GM18519 (cell line): ENCODE results near the gene DHPS.
"Not testable (repeated sequence)": the region's sequence is repeated elsewhere in the genome, so short reads cannot be mapped to it uniquely, and the experiment has no call there.

Experiments
- ATAC-seq: cut with Tn5 transposase; IDR thresholded peaks from one replicate; pipeline ENCODE4 v1.9.1; 2021; ENCODE audit warnings: mild to moderate bottlenecking, moderate library complexity; ENCODE audit not compliant: unreplicated experiment, low FRiP score

The DHPS gene

DNA sequence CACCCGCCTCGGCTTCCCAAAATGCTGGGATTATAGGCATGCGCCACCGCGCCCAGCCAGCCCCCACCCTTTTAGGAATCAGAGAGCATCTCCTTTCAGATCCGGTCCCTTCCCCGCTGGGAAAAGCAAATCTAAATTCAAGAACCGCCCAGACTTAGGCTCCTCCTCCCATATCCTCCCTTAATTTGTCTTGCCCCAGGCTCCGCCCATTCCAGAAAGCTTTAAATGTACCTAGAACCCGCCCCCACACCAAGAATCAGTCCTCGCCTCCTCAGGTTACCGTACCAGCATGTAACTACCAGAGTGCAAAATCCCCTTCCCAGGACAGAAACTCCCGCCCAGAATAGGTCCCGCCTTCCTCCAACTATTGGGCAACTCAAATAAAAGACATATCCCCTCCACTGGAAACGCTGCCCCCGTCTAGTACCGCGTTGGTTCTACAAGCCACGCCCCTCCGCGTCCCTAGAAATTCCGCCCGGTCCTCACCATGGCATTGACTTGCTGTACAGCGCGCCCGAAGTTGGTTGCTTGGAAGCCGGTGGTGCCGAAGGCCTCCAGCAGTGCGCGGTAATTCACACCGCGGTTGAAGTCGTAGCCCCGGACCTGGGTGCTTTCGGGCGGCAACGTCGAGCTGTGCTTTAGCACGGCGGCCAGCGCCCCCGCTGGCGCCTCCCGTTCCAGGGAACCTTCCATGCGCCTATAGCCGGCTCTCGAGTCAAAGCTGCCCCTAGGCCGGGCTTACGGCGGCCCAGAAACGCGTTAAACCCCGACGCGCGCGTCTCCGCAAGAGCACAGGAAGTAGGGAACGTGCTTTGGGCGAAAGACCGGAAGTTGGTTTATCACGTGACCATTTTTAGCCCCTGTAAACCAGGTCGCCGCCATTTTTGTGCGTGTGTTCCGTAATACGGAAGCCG lies at the start of gene DHPS:
TSS of gene DHPS (minus strand) at position 807 of the 914 bp plus-strand sequence. CDS start at position 693, 114 bp downstream.
- peak; percentile 40 for ATAC-seq

DNA sequence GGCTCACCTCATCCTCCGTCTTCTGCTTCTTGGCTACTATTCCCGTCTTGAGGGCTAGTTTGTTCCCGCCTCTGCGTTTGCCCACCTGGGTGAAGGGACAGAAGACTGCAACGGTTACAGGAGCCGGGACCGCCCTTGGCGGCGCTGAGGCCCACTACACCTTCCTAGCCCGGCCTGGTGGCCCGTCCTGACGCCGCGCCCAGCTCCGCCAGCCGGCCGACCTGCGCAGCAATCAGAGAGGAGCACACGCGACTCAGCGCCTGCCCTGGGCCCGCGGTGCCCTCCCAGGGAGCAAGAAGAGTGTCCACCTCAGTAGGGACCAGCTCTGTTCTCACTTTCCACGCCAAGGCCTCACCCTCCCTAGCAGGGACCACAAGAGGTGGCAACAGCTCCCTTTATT lies 49.7 kb upstream of the DHPS start:
- ATAC-seq: no peak

DNA sequence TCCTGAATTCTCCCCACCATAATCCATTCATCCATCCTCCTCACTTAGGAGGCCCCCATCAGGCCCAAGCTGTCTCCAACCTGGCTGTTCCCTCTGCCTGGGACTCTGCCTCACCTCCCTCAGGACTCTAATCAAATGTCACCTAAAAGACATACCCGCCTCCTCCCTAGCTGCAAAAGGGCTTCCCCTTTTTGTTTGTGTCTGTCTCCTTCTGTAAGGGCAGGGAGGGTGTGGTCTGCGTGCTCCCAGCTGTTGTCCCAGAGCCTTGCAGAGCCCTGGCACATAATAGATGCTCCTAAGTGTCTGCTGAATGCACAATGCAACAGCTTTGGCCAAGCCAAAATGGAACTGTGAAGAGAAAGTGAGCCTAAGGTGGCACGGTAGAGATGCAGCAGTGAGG lies 48.4 kb upstream of the DHPS start:
- no peak for ATAC-seq

DNA sequence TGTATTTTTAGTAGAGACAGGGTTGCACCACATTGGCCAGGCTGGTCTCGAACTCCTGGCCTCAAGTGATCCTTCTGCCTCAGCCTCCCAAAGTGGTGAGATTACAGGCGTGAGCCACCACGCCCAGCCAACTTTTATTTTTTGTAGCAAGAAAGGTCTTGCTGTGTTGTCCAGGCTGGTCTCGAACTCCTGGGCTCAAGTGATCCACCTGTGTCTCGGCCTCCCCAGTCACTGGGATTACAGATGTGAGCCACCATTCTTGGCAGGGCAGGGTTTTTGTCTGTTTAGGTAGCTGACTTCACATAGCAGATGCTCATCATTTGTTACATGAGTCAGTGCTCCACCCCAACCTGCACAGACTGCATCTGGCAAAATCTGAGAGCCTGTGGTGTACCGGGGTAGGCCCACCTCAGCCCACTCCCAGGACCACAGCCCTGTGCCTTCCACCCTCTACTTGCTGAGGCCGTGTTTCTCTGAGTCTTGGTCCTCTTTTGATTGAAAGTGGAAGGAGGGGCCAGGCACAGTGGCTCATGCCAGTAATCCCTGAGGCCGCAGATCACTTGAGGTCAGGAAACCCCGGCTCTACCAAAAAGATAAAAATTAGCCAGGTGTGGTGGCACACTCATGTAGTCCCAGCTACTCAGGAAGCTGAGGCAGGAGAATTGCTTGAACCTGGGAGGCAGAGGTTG lies 46.2 kb upstream of the DHPS start:
- no peak for ATAC-seq

DNA sequence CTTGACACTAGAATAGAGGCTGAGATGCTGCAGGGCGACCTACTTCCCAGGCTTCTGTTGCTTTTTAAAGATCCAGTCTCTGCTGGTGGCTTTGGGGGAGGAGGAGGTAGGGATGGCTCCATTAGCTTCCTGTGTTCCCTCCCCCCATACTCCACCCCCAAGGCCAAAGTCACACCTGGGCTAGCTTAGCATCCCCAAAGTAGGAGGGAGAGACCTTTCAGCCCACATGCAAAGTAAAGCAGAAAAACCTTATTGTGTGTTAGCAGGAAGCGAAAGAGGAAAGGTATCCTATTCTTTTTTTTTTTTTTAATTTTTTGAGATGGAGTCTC lies 45.3 kb upstream of the DHPS start:
- ATAC-seq: no peak

DNA sequence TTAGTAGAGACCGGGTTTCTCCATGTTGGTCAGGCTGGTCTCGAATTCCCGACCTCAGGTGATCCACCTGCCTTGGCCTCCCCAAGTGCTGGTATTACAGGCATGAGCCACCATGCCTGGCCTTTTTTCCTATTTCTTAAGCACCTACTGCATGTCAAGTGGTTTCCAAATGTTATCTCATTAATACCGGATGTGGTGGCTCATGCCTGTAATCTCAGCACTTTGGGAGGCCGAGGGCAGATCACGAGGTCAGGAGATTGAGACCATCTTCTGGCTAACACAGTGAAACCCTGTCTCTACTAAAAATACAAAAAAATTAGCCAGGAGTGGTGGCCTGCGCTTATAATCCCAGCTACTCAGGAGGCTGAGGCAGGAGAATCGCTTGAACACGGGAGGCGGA lies 43.9 kb upstream of the DHPS start:
- not testable (repeated sequence) for ATAC-seq

DNA sequence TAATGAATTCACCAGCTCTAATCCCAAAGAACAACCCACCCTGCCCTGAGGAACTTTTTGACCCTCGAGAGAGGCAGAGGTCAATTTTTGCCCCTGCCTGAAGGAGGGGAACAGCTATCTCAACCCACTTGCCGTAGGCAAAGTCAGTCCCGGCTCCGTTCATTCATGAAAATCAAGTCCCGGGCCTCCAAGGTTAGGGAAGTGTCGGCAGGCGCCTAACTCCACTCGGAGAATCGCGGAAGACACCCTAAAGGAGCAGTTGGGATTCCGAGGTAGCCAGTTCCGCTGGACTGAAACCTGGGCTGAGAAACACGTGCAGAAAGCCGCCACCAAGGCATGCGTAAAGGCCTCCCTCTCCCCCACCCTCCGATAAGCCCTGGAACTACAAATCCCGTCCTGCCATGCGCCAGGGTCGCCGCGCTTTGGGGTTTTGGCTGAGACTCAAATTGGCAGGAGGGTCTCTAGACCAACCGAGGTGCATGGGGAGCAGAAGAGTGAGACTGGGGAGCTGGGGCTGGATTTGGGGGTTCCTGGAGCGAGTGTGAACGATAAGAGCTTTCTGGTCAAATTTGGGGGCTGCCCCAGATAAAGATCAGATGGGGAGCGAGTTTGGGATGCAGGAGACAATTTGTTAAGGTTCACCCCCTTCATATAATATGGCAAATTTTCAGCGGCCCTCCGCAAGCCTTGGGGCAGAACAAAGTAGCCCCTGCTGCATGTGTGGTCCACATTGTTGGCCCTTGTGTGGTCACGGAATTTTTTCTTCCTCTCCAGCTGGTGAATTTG lies 42.2 kb upstream of the DHPS start, which contains the start of gene TNPO2:
TSS of gene TNPO2 (minus strand) at position 292 of the 786 bp plus-strand sequence. CDS start 2,955 bp downstream, outside the sequence.
- ATAC-seq: no peak

DNA sequence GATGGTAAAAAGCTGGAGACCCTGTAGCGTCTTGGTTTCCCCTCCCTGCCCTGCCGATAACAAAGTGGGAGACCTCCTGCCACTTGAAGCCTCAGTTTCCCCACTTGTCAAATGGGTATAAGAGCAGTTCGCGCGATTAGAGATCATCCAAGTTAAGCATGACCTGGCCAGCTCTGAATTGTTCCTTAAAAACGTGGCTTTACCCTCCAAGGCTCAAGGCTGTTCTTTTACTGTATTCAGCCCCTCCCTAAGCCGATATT lies 41.6 kb upstream of the DHPS start:
- ATAC-seq: no peak

DNA sequence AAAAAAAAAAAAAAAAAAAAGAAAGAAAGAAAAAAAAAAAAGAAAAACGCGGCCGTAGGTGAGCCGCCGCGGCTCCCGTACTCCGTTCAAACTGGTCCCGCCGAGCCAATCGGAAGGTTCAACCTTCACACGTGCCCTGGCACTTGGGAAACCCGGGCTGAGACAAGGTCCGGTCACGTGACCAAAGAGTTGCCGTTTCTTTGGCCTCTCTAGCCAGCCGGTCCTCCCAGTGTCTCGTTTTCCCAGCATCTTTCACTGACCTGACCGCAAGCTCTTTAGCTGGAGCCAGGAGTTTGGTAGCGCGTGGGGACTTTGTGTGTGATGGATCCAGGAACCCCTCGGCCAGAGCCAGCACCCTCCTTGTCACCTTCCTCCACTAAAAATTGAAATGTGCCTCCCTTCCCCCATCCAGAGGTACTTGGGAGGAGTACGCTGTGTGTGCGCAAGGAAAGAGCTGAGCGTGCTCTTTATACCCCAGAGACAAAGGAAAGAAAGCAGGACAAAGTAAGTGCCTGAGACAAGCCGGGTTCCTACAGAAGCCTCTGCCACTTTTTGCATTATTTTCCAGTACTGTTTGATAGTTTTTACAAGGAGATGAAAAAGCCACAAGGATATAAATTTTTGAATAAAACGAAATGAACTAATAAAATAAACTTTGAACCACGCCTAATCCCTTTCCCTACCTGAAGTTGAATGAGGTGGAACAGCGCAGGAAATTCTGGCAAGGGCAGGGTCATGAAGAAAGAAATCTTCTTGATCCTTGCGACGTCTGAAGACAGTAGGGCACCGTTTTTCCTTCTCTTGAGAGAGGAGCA lies 41.1 kb upstream of the DHPS start:
- ATAC-seq: no peak

DNA sequence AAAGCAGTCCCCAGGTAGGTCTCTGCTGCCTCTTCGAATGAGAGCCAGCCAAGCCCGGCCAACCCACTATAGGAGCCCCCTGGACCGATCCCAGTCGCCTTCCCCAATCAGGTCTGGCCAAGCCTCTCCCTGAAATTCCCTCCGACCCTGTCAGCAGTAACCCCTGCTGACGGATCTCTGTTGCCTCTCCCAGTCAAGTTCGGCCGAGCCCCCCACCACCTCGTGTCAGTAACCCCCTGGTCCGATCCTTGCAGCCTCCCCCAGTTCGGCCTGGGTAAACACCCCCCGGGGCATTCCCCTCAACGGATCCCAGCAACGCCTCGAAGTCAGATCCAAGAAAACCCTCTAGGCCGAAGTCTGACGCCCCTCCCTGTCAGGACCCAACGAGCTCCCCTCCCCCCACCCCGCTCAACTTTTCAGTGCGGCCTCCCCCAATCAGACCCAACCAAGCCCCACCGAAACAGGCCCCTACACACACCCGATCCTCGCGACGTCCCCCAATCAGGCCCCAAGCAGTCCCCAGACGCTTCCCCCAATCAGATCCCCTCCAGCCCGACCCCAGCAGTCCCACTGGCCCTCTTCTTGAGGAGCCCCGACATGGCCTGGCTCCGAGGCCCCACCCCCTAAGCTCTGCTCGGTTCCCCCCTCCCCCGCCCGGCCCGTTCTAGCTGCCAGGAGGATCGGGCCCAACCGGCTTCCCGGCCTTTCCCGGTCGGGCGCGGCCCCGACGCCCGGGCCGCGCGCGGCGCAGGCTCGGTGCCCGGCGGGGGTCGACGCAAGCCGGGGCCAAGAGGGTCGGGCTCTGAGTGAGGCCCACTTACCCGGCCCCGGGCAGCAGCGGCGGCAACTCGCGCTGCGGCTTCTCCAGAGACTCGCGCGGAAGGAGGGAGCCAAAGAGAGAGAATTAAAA lies 40.2 kb upstream of the DHPS start:
- ATAC-seq: no peak

DNA sequence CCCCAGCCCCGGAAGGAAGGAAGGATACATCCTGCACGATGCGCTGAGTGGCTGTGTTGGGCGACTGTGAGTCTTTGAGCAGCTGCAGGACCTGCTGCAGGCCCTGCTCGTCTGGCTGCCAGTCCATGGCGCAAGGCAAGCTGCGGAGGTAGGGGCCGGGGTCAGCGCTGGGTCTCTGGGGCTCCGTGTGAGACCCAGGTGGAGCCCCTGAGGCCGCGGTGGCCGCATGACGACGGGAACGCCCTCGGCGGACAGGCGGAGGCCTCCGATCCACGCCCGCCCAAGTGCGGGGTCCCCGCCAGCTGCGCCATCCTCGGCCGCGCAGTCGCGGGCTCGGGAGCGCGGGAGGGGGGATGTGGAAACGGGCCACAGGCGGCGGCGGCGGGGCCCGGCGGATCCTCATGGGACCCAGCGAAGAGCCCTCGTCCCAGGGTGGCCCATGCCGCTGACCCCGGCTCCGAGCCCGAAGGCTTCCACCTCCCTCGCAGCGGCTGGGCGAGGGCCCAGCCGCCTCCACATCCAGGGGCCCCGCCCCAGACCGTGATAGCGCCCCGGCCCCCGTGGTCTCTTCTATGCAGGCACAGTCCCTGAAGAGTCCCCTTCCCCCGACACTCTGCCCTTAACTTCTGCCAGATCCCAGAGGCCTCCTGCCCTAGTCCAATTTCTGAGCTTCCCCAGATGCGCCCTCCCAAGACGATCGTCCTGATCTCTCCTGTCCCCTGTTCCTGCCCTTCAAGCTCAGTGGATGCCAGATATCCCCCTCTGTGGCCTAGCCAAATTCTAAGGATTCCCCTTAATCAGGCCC lies 39.4 kb upstream of the DHPS start:
- ATAC-seq: no peak

DNA sequence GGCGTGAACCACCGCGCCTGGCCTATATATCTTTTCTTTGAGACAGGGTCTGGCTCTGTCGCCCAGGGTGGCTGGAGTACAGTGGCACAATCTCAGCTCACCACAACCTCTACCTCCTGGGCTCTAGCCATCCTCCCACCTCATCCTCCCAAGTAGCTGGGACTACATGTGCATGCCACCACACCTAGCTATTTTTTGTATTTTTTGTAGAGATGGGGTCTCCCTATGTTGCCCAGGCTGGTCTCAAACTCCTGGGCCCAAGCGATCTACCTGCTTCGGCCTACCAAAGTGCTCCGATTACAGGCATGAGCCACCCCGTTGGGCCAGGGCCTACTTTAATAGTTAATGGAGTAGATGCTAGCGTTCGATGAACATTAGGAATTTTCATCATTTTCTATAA lies 38.6 kb upstream of the DHPS start:
- ATAC-seq: no peak

DNA sequence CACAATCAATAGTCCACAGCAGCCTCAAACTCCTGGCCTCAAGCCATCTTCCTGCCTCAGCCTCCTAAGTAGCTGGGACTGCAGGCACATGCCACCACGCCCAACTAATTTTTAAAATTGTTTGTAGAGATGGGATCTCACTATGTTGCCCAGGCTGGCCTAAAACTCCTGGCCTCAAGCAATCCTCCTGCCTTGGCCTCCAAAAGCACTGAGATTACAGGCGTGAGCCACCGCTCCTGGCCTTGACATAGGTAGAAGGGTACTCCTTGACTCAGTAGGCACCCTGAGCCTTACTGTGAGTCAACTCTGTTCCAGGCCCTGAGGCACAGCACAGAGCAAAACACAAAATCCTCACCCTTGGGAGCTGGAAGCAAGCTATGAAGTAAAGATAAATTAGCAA lies 34.2 kb upstream of the DHPS start:
- no peak for ATAC-seq

DNA sequence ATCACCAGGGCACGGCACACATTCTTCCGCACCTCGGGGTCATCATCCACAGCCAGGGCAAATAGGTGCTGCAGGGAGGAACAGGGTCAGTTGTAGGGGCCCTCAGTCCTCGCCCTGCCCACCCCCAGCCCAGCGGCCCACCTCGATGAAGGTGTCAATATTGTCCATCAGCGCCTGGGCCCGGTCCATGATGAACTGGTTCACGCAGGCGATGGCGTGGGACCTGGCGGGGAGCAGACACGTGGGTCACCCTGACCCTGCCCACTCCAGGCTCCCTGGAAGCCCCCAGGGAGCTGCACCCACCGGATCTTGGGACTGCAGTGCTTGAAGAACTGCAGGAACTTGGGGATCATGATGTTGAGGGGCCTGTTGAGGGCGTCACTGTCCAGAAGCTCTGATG lies 33.4 kb upstream of the DHPS start:
- ATAC-seq: no peak

DNA sequence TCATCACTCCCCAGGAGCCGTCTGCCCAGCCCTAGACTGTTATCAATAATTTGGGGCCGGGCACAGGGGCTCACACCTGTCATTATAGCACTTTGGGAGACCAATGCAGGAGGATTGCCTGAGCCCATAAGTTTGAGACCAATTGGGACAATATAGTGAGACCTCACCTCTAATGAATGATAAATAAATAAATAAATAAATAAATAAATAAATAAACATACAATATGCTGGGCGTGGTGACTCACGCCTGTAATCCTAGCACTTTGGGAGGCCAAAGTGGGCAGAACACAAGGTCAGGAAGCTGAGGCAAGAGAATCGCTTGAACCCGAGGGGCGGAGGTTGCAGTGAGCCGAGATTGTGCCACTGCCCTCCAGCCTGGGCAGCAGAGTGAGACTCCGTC lies 31.6 kb upstream of the DHPS start:
- ATAC-seq: not testable (repeated sequence)

DNA sequence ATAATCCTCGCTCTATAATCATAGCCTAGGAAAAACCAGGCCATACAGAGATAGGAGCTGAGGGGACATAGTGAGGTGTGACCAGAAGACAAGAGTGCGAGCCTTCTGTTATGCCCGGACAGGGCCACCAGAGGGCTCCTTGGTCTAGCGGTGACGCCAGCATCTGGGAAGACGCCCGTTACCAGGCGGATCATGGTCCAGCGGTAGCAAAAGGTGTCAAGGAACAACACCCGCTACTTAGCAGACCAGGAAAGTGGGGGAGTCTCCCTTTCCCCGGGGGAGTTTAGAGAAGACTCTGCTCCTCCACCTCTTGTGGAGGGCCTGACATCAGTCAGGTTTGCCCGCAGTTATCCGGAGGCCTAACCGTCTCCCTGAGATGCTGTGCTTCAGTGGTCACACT lies 30.4 kb upstream of the DHPS start:
- ATAC-seq: not testable (repeated sequence)

DNA sequence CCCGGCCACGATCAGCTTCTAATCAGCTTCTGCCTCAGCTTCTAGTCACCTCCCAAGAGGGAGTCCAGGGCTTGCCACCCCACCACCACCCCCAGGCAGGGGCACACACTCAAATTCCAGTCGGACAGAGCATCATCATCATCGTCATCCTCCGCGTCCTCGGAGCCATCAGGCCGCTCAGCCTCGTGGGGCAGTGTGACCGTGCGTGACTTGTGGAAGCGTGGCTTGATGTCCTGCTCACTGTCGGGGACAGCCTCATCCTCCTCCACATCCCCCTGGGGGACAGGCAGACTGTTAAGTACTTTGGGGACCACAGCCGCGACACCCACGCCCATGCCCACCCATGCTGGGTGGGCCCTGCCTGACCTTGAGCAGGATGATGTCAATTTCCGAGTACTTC lies 29.5 kb upstream of the DHPS start:
- ATAC-seq: no peak

DNA sequence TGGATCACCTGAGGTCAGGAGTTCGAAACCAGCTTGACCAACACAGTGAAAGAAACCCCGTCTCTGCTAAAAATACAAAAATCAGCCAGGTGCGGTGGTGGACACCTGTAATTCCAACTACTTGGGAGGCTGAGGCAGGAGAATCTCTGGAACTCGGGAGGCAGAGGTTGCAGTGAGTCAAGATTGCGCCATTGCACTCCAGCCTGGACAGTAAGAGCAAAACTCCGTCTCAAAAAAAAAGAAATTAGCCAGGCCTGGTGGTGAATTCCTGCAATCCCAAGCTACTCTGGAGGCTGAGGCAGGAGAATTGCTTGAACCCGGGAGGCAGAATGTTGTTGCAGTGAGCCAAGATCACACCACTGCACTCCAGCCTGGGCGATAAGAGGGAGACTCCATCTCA lies 27.0 kb upstream of the DHPS start:
- no peak for ATAC-seq

DNA sequence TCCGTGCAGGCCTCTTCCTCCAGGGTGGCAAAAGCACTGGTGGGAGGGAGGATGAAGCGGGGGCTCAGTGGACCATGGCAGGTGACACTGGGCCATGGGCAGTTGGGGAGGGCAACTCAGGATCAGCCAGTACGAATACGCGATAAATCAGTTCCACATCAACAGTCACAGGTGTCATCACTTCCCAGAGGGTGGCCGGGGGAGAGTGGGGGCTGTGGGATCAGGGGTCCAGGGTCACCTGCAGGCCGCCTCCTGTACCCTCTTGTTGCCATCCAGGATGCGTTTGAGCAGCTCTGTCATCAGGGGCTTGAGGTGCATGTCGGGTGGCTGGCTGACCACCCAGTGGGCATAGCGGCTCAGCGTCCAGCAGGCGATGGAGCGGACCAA lies 24.6 kb upstream of the DHPS start:
- no peak for ATAC-seq
